Liver (tissue), 3 donors: ENCODE results near the gene HSPA12A.

Experiments used
- ATF3 ChIP-seq: IDR thresholded peaks from 2 replicates; pipeline ENCODE4 v1.6.1; 2016; ENCODE audit warnings: antibody characterized with exemption
- CTCF ChIP-seq: fragments of 150-350 bp; IDR thresholded peaks from 2 replicates; pipeline ENCODE4 v1.5.1; 2017; ENCODE audit warnings: improper control_type of control experiment, low read depth, low read length; ENCODE audit not compliant: missing input control
- EGR1 ChIP-seq, 2 donors: IDR thresholded peaks; 2 replicates each; pipeline ENCODE4 v1.6.1; 2016 to 2018; ENCODE audit warnings: antibody characterized with exemption in 2 of 2, low read depth in 2 of 2
- YY1 ChIP-seq: IDR thresholded peaks from 2 replicates; pipeline ENCODE4 v1.6.1; 2016; ENCODE audit warnings: antibody characterized with exemption, mild to moderate bottlenecking
- donor health status: healthy.
- donor health status: healthy.

- no peak for TF ChIP-seq ATF3
- TF ChIP-seq CTCF: no peak
- TF ChIP-seq YY1: no peak
- no peak for TF ChIP-seq EGR1 (IDR thresholded peaks at IDR 0.05; ENCODE audit: low read depth in 2 of 2)
These were observed 37.4 kb downstream of the HSPA12A start for GRCh38 chr10:116704926-116705325.
